B cell (primary cell): ENCODE results near the gene ARL16.

Experiments used
- EZH2 ChIP-seq: IDR thresholded peaks from 2 replicates; pipeline ENCODE4 v1.6.1; 2012; ENCODE audit warnings: borderline replicate concordance, low read depth, mild to moderate bottlenecking, moderate library complexity, low read length; ENCODE audit not compliant: insufficient read depth, poor library complexity, severe bottlenecking
- TF ChIP-seq, protein P1 (sequence below): fragments of 200-600 bp; IDR thresholded peaks from one replicate; pipeline ENCODE4 v1.8.0; 2022; ENCODE audit warnings: antibody characterized with exemption, mild to moderate bottlenecking

DNA sequence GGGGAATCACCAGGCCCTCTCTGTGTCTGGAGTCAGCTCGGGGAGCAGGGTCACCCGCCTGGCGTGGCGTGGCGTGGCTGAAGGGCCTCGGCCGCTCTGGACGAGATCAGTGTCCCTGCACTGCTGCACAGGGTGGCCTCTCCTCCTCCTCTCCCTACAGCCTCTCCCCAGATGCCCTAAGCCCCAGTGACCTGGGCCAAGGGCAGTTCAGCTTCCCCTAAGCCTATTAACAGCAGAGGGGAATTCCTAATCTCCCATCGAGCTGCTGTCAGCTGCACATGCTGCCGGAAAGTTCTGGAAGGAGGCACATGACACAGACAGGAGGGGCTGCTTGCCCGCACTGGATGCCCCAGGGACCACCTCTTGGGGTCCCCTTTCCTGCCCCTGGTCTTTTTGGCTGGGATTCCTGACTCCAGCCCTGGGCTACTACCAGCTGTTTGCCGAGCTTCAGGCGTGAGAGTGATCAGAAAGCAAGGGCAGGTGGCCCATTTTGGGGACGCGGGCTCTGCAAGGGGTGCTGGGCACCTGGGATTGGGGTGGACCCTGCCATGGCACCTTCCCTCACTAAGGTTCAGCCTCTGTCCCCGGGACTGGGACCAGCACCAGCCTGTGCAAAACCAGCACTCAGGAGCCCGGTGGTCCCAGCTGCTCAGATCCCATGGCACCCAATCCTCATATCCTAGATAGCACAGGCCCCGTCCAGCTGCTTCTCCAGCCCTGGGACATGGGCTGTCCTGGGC, 28.0 kb downstream of the ARL16 start:
- TF ChIP-seq, protein P1, sequence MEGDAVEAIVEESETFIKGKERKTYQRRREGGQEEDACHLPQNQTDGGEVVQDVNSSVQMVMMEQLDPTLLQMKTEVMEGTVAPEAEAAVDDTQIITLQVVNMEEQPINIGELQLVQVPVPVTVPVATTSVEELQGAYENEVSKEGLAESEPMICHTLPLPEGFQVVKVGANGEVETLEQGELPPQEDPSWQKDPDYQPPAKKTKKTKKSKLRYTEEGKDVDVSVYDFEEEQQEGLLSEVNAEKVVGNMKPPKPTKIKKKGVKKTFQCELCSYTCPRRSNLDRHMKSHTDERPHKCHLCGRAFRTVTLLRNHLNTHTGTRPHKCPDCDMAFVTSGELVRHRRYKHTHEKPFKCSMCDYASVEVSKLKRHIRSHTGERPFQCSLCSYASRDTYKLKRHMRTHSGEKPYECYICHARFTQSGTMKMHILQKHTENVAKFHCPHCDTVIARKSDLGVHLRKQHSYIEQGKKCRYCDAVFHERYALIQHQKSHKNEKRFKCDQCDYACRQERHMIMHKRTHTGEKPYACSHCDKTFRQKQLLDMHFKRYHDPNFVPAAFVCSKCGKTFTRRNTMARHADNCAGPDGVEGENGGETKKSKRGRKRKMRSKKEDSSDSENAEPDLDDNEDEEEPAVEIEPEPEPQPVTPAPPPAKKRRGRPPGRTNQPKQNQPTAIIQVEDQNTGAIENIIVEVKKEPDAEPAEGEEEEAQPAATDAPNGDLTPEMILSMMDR: no peak
- TF ChIP-seq EZH2: no peak
